LNCAP (cell line): ENCODE results near the gene MKNK2.

ENCODE experiments used
- TF ChIP-seq, protein P1 (sequence below): fragments of 450-650 bp; IDR thresholded peaks from 2 replicates; pipeline ENCODE4 v1.5.1; 2017; ENCODE audit warnings: mild to moderate bottlenecking

The MKNK2 gene

GRCh38 chr19:2050991-2051772 lies at the start of gene MKNK2:
MKNK2 (minus strand) TSS chr19:2051244; CDS start chr19:2050851, 393 bp downstream.
- TF ChIP-seq, protein P1, sequence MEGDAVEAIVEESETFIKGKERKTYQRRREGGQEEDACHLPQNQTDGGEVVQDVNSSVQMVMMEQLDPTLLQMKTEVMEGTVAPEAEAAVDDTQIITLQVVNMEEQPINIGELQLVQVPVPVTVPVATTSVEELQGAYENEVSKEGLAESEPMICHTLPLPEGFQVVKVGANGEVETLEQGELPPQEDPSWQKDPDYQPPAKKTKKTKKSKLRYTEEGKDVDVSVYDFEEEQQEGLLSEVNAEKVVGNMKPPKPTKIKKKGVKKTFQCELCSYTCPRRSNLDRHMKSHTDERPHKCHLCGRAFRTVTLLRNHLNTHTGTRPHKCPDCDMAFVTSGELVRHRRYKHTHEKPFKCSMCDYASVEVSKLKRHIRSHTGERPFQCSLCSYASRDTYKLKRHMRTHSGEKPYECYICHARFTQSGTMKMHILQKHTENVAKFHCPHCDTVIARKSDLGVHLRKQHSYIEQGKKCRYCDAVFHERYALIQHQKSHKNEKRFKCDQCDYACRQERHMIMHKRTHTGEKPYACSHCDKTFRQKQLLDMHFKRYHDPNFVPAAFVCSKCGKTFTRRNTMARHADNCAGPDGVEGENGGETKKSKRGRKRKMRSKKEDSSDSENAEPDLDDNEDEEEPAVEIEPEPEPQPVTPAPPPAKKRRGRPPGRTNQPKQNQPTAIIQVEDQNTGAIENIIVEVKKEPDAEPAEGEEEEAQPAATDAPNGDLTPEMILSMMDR, result peak; percentile 48; the same call in 1 of the 2 replicates

- TF ChIP-seq, protein P1, result no peak
Observed at GRCh38 chr19:2100719-2101061, 49.6 kb upstream of the MKNK2 start.

- TF ChIP-seq, protein P1, result no peak
Observed at GRCh38 chr19:2099937-2100718, 49.1 kb upstream of the MKNK2 start.

GRCh38 chr19:2099054-2099501 lies 48.0 kb upstream of the MKNK2 start:
- TF ChIP-seq, protein P1, result no peak

GRCh38 chr19:2097886-2098327 lies 46.9 kb upstream of the MKNK2 start:
- TF ChIP-seq, protein P1, result no peak

DNA sequence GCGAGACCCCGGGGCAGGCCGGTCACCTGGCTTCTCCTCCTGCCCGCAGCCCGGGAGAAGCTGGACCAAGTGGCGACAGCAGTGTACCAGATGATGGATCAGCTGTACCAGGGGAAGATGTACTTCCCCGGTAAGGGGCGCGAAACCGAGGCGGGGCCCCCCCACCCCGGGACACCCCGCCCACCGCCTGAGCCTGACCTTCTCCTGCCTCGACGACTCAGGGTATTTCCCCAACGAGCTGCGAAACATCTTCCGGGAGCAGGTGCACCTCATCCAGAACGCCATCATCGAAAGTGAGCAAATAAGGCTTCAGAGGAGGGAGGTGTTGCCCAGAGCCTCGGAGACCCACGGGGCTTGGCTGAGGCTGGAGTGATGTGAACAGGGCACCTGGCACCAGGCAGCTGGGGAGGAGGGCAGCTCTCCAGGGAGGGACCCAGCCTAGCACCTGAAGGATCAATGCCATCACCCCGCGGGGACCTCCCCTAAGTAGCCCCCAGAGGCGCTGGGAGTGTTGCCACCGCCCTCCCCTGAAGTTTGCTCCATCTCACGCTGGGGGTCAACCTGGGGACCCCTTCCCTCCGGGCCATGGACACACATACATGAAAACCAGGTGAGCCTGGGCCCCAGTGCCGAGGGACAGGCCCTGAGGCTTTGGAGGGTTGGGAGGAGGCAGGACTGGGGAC lies 46.3 kb upstream of the MKNK2 start:
- TF ChIP-seq, protein P1, result no peak

- TF ChIP-seq, protein P1, result peak; percentile 49; the same call in 1 of the 2 replicates
Observed at GRCh38 chr19:2096480-2097202, 45.6 kb upstream of the MKNK2 start, which contains the start of gene IZUMO4. IZUMO4 (plus strand) TSS chr19:2096915; CDS start chr19:2096946, 31 bp downstream.
